Measurements from ENCODE around the gene CCDC152.

DNA sequence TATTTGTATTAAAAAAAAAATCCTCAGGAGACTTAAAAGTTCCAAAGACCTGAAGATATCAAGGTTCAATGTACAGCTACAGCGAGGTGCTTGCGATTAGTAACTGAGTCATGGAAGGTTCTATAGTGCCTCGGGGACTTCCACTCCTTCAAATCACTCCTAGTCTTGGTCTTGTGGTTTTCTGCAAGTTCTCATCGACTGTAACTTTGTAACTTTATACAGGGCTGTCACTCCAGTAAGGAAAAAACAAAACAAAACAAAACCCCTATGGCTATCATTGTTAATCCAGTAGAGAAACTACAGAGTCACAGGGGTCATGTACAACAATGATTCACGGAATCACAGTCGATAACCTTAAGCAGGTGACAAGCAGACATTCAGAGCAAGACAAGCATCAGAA lies 94.9 kb downstream of the CCDC152 start:
- TF ChIP-seq, protein P1, sequence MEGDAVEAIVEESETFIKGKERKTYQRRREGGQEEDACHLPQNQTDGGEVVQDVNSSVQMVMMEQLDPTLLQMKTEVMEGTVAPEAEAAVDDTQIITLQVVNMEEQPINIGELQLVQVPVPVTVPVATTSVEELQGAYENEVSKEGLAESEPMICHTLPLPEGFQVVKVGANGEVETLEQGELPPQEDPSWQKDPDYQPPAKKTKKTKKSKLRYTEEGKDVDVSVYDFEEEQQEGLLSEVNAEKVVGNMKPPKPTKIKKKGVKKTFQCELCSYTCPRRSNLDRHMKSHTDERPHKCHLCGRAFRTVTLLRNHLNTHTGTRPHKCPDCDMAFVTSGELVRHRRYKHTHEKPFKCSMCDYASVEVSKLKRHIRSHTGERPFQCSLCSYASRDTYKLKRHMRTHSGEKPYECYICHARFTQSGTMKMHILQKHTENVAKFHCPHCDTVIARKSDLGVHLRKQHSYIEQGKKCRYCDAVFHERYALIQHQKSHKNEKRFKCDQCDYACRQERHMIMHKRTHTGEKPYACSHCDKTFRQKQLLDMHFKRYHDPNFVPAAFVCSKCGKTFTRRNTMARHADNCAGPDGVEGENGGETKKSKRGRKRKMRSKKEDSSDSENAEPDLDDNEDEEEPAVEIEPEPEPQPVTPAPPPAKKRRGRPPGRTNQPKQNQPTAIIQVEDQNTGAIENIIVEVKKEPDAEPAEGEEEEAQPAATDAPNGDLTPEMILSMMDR (conservative IDR thresholded peaks at IDR 0.05; ENCODE audit: low read depth, low read length) = no peak
- TF ChIP-seq EZH2 (IDR thresholded peaks at IDR 0.05; ENCODE audit: borderline replicate concordance, low read depth, low read length, poor library complexity, severe bottlenecking) = no peak

Data from A673 (cell line).